Endothelial cell of umbilical vein (primary cell): ENCODE data around the gene IRF6. TPM values are rescaled to one million over a fixed set of nuclear protein-coding genes. Genes with fewer than 3 reads are reported as not detected.

Experiments used
- BruUV-seq: library from RNA; stranded (reverse); fragments of 400-500 nt; replicated peaks from 2 replicates; lab custom pipeline; 2021; lab: Mats Ljungman, UMichigan
- CTCF ChIA-PET: fragments of 300-600, 350-600 bp; sonication (Branson Sonifier 250); formaldehyde crosslinking; loops from one replicate; lab custom pipeline; 2021; ENCODE audit warnings: antibody characterized with exemption, inconsistent platforms; lab: Charles Lee
- POLR2A ChIA-PET: fragments of 300-600, 350-600 bp; sonication (Branson Sonifier 250); formaldehyde crosslinking; loops from one replicate; lab custom pipeline; 2021; ENCODE audit warnings: antibody characterized with exemption, inconsistent platforms; lab: Charles Lee
- DNase-seq: peaks from one replicate; pipeline ENCODE4 v3.0.0-alpha.2; 2011; ENCODE audit warnings: low read depth, low spot score
- FAIRE-seq: peaks from 2 replicates; lab custom pipeline; 2011; peaks lifted over from hg19 to GRCh38; lab: Jason Lieb, UNC
- H2AFZ ChIP-seq: 2 replicates; pipeline ENCODE4 v1.6.0; 2012; ENCODE audit warnings: low read depth, low read length, control low read depth, inconsistent platforms
- H3K27ac ChIP-seq: 2 replicates; pipeline ENCODE4 v1.5.1; 2011; ENCODE audit warnings: low read depth, mild to moderate bottlenecking, control low read depth, low read length, moderate library complexity; ENCODE audit not compliant: insufficient read depth
- H3K27me3 ChIP-seq, 2 experiments: 2 replicates each; pipeline versions ENCODE4 v1.6.0 to v1.6.1; 2011; ENCODE audit warnings: low read length in 2 of 2, mixed read lengths in 1 of 2; ENCODE audit not compliant: control insufficient read depth in 2 of 2, insufficient read depth in 2 of 2
- H3K36me3 ChIP-seq, 2 experiments: 2 replicates in 1 of 2; 3 replicates in 1 of 2; pipeline ENCODE4 v1.5.1; 2011; ENCODE audit warnings: low read length in 2 of 2, mild to moderate bottlenecking in 1 of 2, moderate library complexity in 1 of 2; ENCODE audit not compliant: control insufficient read depth in 2 of 2, insufficient read depth in 2 of 2; ENCODE audit errors: extremely low read depth in 1 of 2
- H3K4me1 ChIP-seq: 3 replicates; pipeline ENCODE4 v1.5.1; 2011; ENCODE audit warnings: mild to moderate bottlenecking, low read length; ENCODE audit not compliant: control insufficient read depth, insufficient read depth; ENCODE audit errors: extremely low read depth
- H3K4me2 ChIP-seq: 2 replicates; pipeline ENCODE4 v1.6.1; 2011; ENCODE audit warnings: low read length, control low read depth, mixed read lengths; ENCODE audit not compliant: insufficient read depth
- H3K4me3 ChIP-seq, 3 experiments: fragments of 200-600 bp in 1 of 3; sonication (generic), shearing (Covaris generic) in 1 of 3; replicated peaks in 1 of 3; 2 replicates each; pipeline ENCODE4 v1.5.1; 2011 to 2016; ENCODE audit warnings: control low read depth in 3 of 3, low read length in 3 of 3, mild to moderate bottlenecking in 2 of 3, inconsistent platforms in 1 of 3, low read depth in 1 of 3, moderate library complexity in 1 of 3; ENCODE audit not compliant: insufficient read depth in 1 of 3
- H3K79me2 ChIP-seq: 2 replicates; pipeline ENCODE4 v1.6.0; 2012; ENCODE audit warnings: low read length, inconsistent platforms; ENCODE audit not compliant: control insufficient read depth, insufficient read depth
- H3K9ac ChIP-seq: replicated peaks from 2 replicates; pipeline ENCODE3; 2011; ENCODE audit warnings: low read length, control low read depth; ENCODE audit not compliant: insufficient read depth; ENCODE audit errors: extremely low read depth
- H3K9me1 ChIP-seq: replicated peaks from 3 replicates; pipeline ENCODE4 v1.6.0; 2011; ENCODE audit warnings: mild to moderate bottlenecking, low read length; ENCODE audit not compliant: control insufficient read depth, insufficient read depth; ENCODE audit errors: extremely low read depth
- H3K9me3 ChIP-seq: replicated peaks from 2 replicates; pipeline ENCODE4 v1.5.1; 2012; ENCODE audit warnings: low read length, inconsistent platforms; ENCODE audit not compliant: control insufficient read depth, insufficient read depth
- H4K20me1 ChIP-seq: replicated peaks from 2 replicates; pipeline ENCODE3; 2011; ENCODE audit warnings: mild to moderate bottlenecking, low read length; ENCODE audit not compliant: control insufficient read depth, insufficient read depth; ENCODE audit errors: extremely low read depth
- CTCF ChIP-seq, 2 donors: IDR thresholded peaks; 1 replicate in 1 of 2; 2 replicates in 1 of 2; pipeline ENCODE4 v1.5.1; 2011; ENCODE audit warnings: low read length in 2 of 2, mild to moderate bottlenecking in 2 of 2, moderate library complexity in 2 of 2, control low read depth in 1 of 2, inconsistent platforms in 1 of 2, low read depth in 1 of 2; ENCODE audit not compliant: insufficient read depth in 1 of 2; ENCODE audit errors: extremely low read depth in 1 of 2
- EZH2 ChIP-seq: IDR thresholded peaks from 2 replicates; pipeline ENCODE4 v1.6.1; 2012; ENCODE audit warnings: borderline replicate concordance, low read depth, mild to moderate bottlenecking, moderate library complexity, low read length, inconsistent platforms; ENCODE audit not compliant: severe bottlenecking
- FOS ChIP-seq: IDR thresholded peaks from 2 replicates; pipeline ENCODE4 v1.6.1; 2011; ENCODE audit warnings: mild to moderate bottlenecking, low read length, moderate library complexity, borderline replicate concordance; ENCODE audit not compliant: insufficient read depth
- GATA2 ChIP-seq: IDR thresholded peaks from 2 replicates; pipeline ENCODE4 v1.7.0; 2011; ENCODE audit warnings: low read depth, mild to moderate bottlenecking, moderate library complexity, mixed read lengths, low read length; ENCODE audit not compliant: insufficient read length, insufficient read depth
- JUN ChIP-seq: IDR thresholded peaks from 2 replicates; pipeline ENCODE4 v1.6.1; 2011; ENCODE audit warnings: borderline replicate concordance, low read depth; ENCODE audit not compliant: insufficient read length, insufficient read depth
- MAX ChIP-seq: IDR thresholded peaks from 2 replicates; pipeline ENCODE4 v1.6.1; 2011; ENCODE audit not compliant: insufficient read depth, insufficient read length
- MYC ChIP-seq: IDR thresholded peaks from one replicate; pipeline ENCODE4 v1.6.1; 2011; ENCODE audit warnings: mild to moderate bottlenecking, low read depth, low read length
- POLR2A ChIP-seq: IDR thresholded peaks from 2 replicates; pipeline ENCODE4 v1.6.1; 2012; ENCODE audit warnings: low read depth, mild to moderate bottlenecking, control low read depth, low read length
- POLR2AphosphoS5 ChIP-seq: IDR thresholded peaks from 2 replicates; pipeline ENCODE4 v1.6.1; 2012; ENCODE audit warnings: low read depth, mild to moderate bottlenecking, control low read depth, low read length, moderate library complexity; ENCODE audit not compliant: insufficient read depth
- dilution Hi-C: fragments of 300-500 bp; cut with MboI; formaldehyde crosslinking; loops from one replicate; pipeline ENCODE4 v1.15.0; 2019; ENCODE audit warnings: low sequenced_read_pairs; ENCODE audit not compliant: extremely low pct_ligation_motif_present
- intact Hi-C: fragments of 100-400 bp; cut with micrococcal nuclease; formaldehyde crosslinking; loops from one replicate; pipeline ENCODE4 v1.10.0; 2022
- polyA plus RNA-seq, 4 experiments: library from polyadenylated mRNA; depleted of rRNA in 3 of 4; stranded (reverse) in 3 of 4; unstranded in 1 of 4; fragments of >200 nt; gene quantifications; 2 replicates each; pipeline versions ENCODE4 v1.2.1 to v1.2.3, GENCODE V29; 2011 to 2012; ENCODE audit warnings: missing spikeins in 1 of 4
- total RNA-seq: library from RNA; stranded (reverse); gene quantifications from 2 replicates; pipeline ENCODE4 v1.2.3, GENCODE V29; 2021

Gene IRF6
- total and polyA plus RNA-seq, 2 donors (not counting 3 experiments of a cell fraction or from before 2014, with no cell fraction given), result 42.0 to 55.8 TPM

- H3K36me3 ChIP-seq, result peaks cover 11 to 40% of the 10 kb centered on the region in 2 experiments
Observed at GRCh38 chr1:209839875-209840546, 34.1 kb upstream of the IRF6 start.

More at GRCh38 chr1:209839875-209840546, 34.1 kb upstream of the IRF6 start:
- H3K9me3 ChIP-seq, result no peaks in the 10 kb centered on the region
- H3K9me1 ChIP-seq, result no peaks in the 10 kb centered on the region
- H4K20me1 ChIP-seq, result no peaks in the 10 kb centered on the region
- H3K27ac ChIP-seq, result peak overlapping the region; percentile 80
- DNase-seq (peak; percentile 99), FAIRE-seq (peak; percentile 97)
- H2AFZ ChIP-seq, result no peak overlapping the region
- peaks cover 61% of the 10 kb centered on the region for H3K4me1 ChIP-seq
- dilution Hi-C loops (loop anchor here (25.0 kb wide), 1 partner anchor 522 kb away; no protein-coding TSS in a partner anchor), intact Hi-C loops (loop anchor here (1.0 kb wide), 6 partner anchors 13 to 399 kb away; partner anchors contain the start of gene UTP25)
- ChIA-PET CTCF (interaction anchor here (0.9 to 2.4 kb wide), 17 partner anchors 10 to 468 kb away, joined by 3 to 59 read pairs (median 4); partner anchors contain the start of genes C1orf74, SYT14 and UTP25), POLR2A (interaction anchor here (0.5 to 2.9 kb wide), 7 partner anchors 12 to 393 kb away, joined by 3 to 27 read pairs (median 5); partner anchors contain the start of genes C1orf74, SERTAD4 and UTP25)
- peak overlapping the region; percentile 63 for H3K4me2 ChIP-seq
- no peaks in the 10 kb centered on the region for H3K27me3 ChIP-seq
- TF ChIP-seq CTCF (IDR thresholded peaks at IDR 0.05; ENCODE audit: extremely low read depth in 1 of 2, insufficient read depth in 1 of 2, low read depth in 1 of 2, low read length in 2 of 2) (no peak), POLR2A (peak; percentile 10), JUN (peak; percentile 99), MYC (peak; percentile 6), FOS (peak; percentile 99), POLR2AphosphoS5 (peak; percentile 97), MAX (peak; percentile 20), EZH2 (no peak), GATA2 (peak; percentile 96)
- no TSS peak for BruUV-seq
- peak overlapping the region; percentile 67 for H3K9ac ChIP-seq
- H3K79me2 ChIP-seq, result peaks cover 10% of the 10 kb centered on the region
- H3K4me3 ChIP-seq, result peak overlapping the region in 1 of 3 experiments; percentile 2
